MM.1S (cell line): ENCODE results near the gene SLC47A1.

Experiments
- DNase-seq: peaks from one replicate; pipeline ENCODE4 v3.0.0-alpha.2; 2015
- H2AFZ ChIP-seq: fragments of 300-600 bp; sonication (generic); 2 replicates; pipeline ENCODE4 v1.6.0; 2016; ENCODE audit warnings: antibody characterized with exemption, low read length
- H3F3A ChIP-seq: fragments of 300-600 bp; sonication (generic); 2 replicates; pipeline ENCODE4 v1.6.1; 2016; ENCODE audit warnings: mild to moderate bottlenecking, antibody characterized with exemption, low read length, moderate library complexity, mixed read lengths; ENCODE audit not compliant: insufficient read depth
- H3K27ac ChIP-seq: fragments of 300-600 bp; sonication (generic); 2 replicates; pipeline ENCODE4 v1.5.1; 2016; ENCODE audit warnings: mild to moderate bottlenecking, low read length
- H3K27me3 ChIP-seq: fragments of 300-600 bp; sonication (generic); replicated peaks from 2 replicates; pipeline ENCODE4 v1.6.0; 2016; ENCODE audit warnings: low read length; ENCODE audit not compliant: insufficient read depth
- H3K36me3 ChIP-seq: fragments of 300-600 bp; sonication (generic); replicated peaks from 2 replicates; pipeline ENCODE4 v1.6.1; 2016; ENCODE audit warnings: mild to moderate bottlenecking, low read length, mixed read lengths; ENCODE audit not compliant: insufficient read depth
- H3K4me1 ChIP-seq: fragments of 300-600 bp; sonication (generic); 2 replicates; pipeline ENCODE4 v1.6.1; 2016; ENCODE audit warnings: low read length, mixed read lengths
- H3K4me2 ChIP-seq: fragments of 300-600 bp; sonication (generic); 2 replicates; pipeline ENCODE4 v1.6.0; 2016; ENCODE audit warnings: low read depth, low read length
- H3K4me3 ChIP-seq: fragments of 300-600 bp; sonication (generic); 2 replicates; pipeline ENCODE4 v1.5.1; 2016; ENCODE audit warnings: low read length, mixed read lengths
- H3K79me2 ChIP-seq: fragments of 300-600 bp; sonication (generic); 2 replicates; pipeline ENCODE4 v1.6.1; 2016; ENCODE audit warnings: mixed run types, low read length, mixed read lengths
- H3K9ac ChIP-seq: fragments of 300-600 bp; sonication (generic); 2 replicates; pipeline ENCODE4 v1.6.1; 2016; ENCODE audit warnings: low read length, mixed read lengths
- H3K9me2 ChIP-seq: fragments of 300-600 bp; sonication (generic); replicated peaks from 2 replicates; pipeline ENCODE4 v1.6.1; 2016; ENCODE audit warnings: mild to moderate bottlenecking, low read length, mixed read lengths; ENCODE audit not compliant: insufficient read depth
- H3K9me3 ChIP-seq: fragments of 300-600 bp; sonication (generic); replicated peaks from 2 replicates; pipeline ENCODE4 v1.6.1; 2016; ENCODE audit warnings: mild to moderate bottlenecking, low read length, mixed read lengths; ENCODE audit not compliant: insufficient read depth
- H4K20me1 ChIP-seq: fragments of 300-600 bp; sonication (generic); 2 replicates; pipeline ENCODE4 v1.6.1; 2016; ENCODE audit warnings: mild to moderate bottlenecking, low read length, moderate library complexity, mixed read lengths; ENCODE audit not compliant: insufficient read depth
- CTCF ChIP-seq: fragments of 300-600 bp; sonication (generic); IDR thresholded peaks from 2 replicates; pipeline ENCODE4 v1.5.1; 2016; ENCODE audit warnings: antibody characterized with exemption, low read length, mixed read lengths
- EZH2 ChIP-seq: fragments of 300-600 bp; sonication (generic); optimal IDR thresholded peaks from 2 replicates; pipeline ENCODE3; 2017; ENCODE audit warnings: low read depth, mild to moderate bottlenecking, antibody characterized with exemption, low read length, mixed read lengths
- EZH2phosphoT487 ChIP-seq: fragments of 300-600 bp; sonication (generic); IDR thresholded peaks from 2 replicates; pipeline ENCODE4 v1.6.1; 2018; ENCODE audit warnings: antibody characterized with exemption, low read length

Gene SLC47A1

GRCh38 chr17:19533718-19534561 is at the start of gene SLC47A1:
SLC47A1 (plus strand) TSS chr17:19533854; CDS start chr17:19533940, 86 bp downstream.
- no peaks in the 10 kb centered on the region for H3K9me2 ChIP-seq
- H3K79me2 ChIP-seq = no peaks in the 10 kb centered on the region
- no peaks in the 10 kb centered on the region for H3K9me3 ChIP-seq
- no peak within 1 kb of the TSS for H2AFZ ChIP-seq
- H4K20me1 ChIP-seq = no peaks in the 10 kb centered on the region
- peak within 1 kb of the TSS; percentile 42 for H3K4me3 ChIP-seq
- no peak within 1 kb of the TSS for H3K27ac ChIP-seq
- H3K4me1 ChIP-seq = peaks cover 24% of the 10 kb centered on the region
- TF ChIP-seq EZH2 = no peak
- TF ChIP-seq CTCF = no peak
- no peak for TF ChIP-seq EZH2phosphoT487
- no peaks in the 10 kb centered on the region for H3K27me3 ChIP-seq
- no peak within 1 kb of the TSS; the same call in 1 of the 2 replicates for H3K4me2 ChIP-seq
- H3K36me3 ChIP-seq = no peaks in the 10 kb centered on the region
- H3F3A ChIP-seq = 0 out of 2 replicates have a peak, but pooled peaks cover 5% of the 10 kb centered on the region
- peak; percentile 50 for DNase-seq
- no peak within 1 kb of the TSS for H3K9ac ChIP-seq

- no peak overlapping the region for H2AFZ ChIP-seq
- DNase-seq = no peak
Observed at GRCh38 chr17:19485800-19486340, 47.8 kb upstream of the SLC47A1 start.

GRCh38 chr17:19486351-19487023 is 47.2 kb upstream of the SLC47A1 start:
- Histone ChIP-seq H3K9ac (no peak overlapping the region), H3K4me2 (no peak overlapping the region), H2AFZ (no peak overlapping the region), H3K36me3 (no peaks in the 10 kb centered on the region), H3K9me2 (no peaks in the 10 kb centered on the region), H3K79me2 (no peaks in the 10 kb centered on the region), H3K4me1 (no peaks in the 10 kb centered on the region), H3K27ac (no peak overlapping the region), H4K20me1 (no peaks in the 10 kb centered on the region), H3F3A (no peaks in the 10 kb centered on the region), H3K27me3 (no peaks in the 10 kb centered on the region), H3K4me3 (no peak overlapping the region), H3K9me3 (no peaks in the 10 kb centered on the region)
- no peak for DNase-seq
- no peak for TF ChIP-seq EZH2

More at GRCh38 chr17:19485800-19486340, 47.8 kb upstream of the SLC47A1 start:
- no peak overlapping the region for H3K9ac ChIP-seq
- no peak overlapping the region for H3K4me3 ChIP-seq
- H3K79me2 ChIP-seq = no peaks in the 10 kb centered on the region
- H3K4me1 ChIP-seq = no peaks in the 10 kb centered on the region
- no peaks in the 10 kb centered on the region for H3K27me3 ChIP-seq
- no peaks in the 10 kb centered on the region for H3K9me2 ChIP-seq
- H4K20me1 ChIP-seq = no peaks in the 10 kb centered on the region
- no peaks in the 10 kb centered on the region for H3K9me3 ChIP-seq
- no peaks in the 10 kb centered on the region for H3F3A ChIP-seq
- no peak overlapping the region for H3K27ac ChIP-seq
- TF ChIP-seq EZH2phosphoT487 (no peak), EZH2 (no peak), CTCF (no peak)
- no peak overlapping the region for H3K4me2 ChIP-seq
- no peaks in the 10 kb centered on the region for H3K36me3 ChIP-seq
